ENCODE measurements around the gene SFXN3.

Gene SFXN3

GRCh38 chr10:101054351-101054750 lies 23.3 kb downstream of the SFXN3 start:
- Histone ChIP-seq H3K4me2 (ENCODE audit: low read length) (no peak overlapping the region), H3K9me2 (replicated peaks; ENCODE audit: control insufficient read depth, low read length) (no peaks in the 10 kb centered on the region), H3K4me1 (ENCODE audit: control insufficient read depth, low read length) (peaks cover 52% of the 10 kb centered on the region), H3K4me3 (ENCODE audit: low read length) (no peak overlapping the region), H3K36me3 (ENCODE audit: control insufficient read depth, low read length) (peaks cover 41% of the 10 kb centered on the region), H3K9me3 (ENCODE audit: control insufficient read depth, insufficient read depth, low read length) (no peaks in the 10 kb centered on the region), H4K20me1 (ENCODE audit: control insufficient read depth, insufficient read depth, low read depth, low read length) (peaks cover 10% of the 10 kb centered on the region; the same call in 1 of the 2 replicates), H3K27ac (ENCODE audit: low read depth, low read length) (no peak overlapping the region), H3K27me3 (ENCODE audit: control insufficient read depth, low read length) (no peaks in the 10 kb centered on the region), H3F3A (ENCODE audit: control insufficient read depth, insufficient read depth) (peaks cover 5% of the 10 kb centered on the region; the same call in 1 of the 2 replicates), H3K79me2 (ENCODE audit: control insufficient read depth, low read length) (peaks cover 60% of the 10 kb centered on the region)
- TF ChIP-seq CTCF (IDR thresholded peaks at IDR 0.05; ENCODE audit: low read depth, low read length, poor library complexity, severe bottlenecking) (no peak), EZH2phosphoT487 (IDR thresholded peaks at IDR 0.05; ENCODE audit: borderline replicate concordance, low read length) (no peak)

GRCh38 chr10:101054876-101055275 lies 23.8 kb downstream of the SFXN3 start:
- Histone ChIP-seq H3K4me1 (ENCODE audit: control insufficient read depth, low read length) (peaks cover 55% of the 10 kb centered on the region), H3K9me2 (replicated peaks; ENCODE audit: control insufficient read depth, low read length) (no peaks in the 10 kb centered on the region), H3K27me3 (ENCODE audit: control insufficient read depth, low read length) (no peaks in the 10 kb centered on the region), H3K27ac (ENCODE audit: low read depth, low read length) (no peak overlapping the region), H3K36me3 (ENCODE audit: control insufficient read depth, low read length) (peaks cover 45% of the 10 kb centered on the region), H3K4me2 (ENCODE audit: low read length) (no peak overlapping the region), H4K20me1 (ENCODE audit: control insufficient read depth, insufficient read depth, low read depth, low read length) (peaks cover 11% of the 10 kb centered on the region; the same call in 1 of the 2 replicates), H3K9me3 (ENCODE audit: control insufficient read depth, insufficient read depth, low read length) (no peaks in the 10 kb centered on the region), H3K4me3 (ENCODE audit: low read length) (no peak overlapping the region), H3F3A (ENCODE audit: control insufficient read depth, insufficient read depth) (peaks cover 5% of the 10 kb centered on the region; the same call in 1 of the 2 replicates), H3K79me2 (ENCODE audit: control insufficient read depth, low read length) (peaks cover 65% of the 10 kb centered on the region)
- no peak for TF ChIP-seq EZH2phosphoT487 (IDR thresholded peaks at IDR 0.05; ENCODE audit: borderline replicate concordance, low read length)
- TF ChIP-seq CTCF (IDR thresholded peaks at IDR 0.05; ENCODE audit: low read depth, low read length, poor library complexity, severe bottlenecking) = no peak

- no peak overlapping the region for H3K4me3 ChIP-seq (ENCODE audit: low read length)
- TF ChIP-seq CTCF (IDR thresholded peaks at IDR 0.05; ENCODE audit: low read depth, low read length, poor library complexity, severe bottlenecking) (peak; percentile 59), EZH2phosphoT487 (IDR thresholded peaks at IDR 0.05; ENCODE audit: borderline replicate concordance, low read length) (no peak)
- peaks cover 71% of the 10 kb centered on the region for H3K79me2 ChIP-seq (ENCODE audit: control insufficient read depth, low read length)
- H4K20me1 ChIP-seq (ENCODE audit: control insufficient read depth, insufficient read depth, low read depth, low read length) = peaks cover 11% of the 10 kb centered on the region; the same call in 1 of the 2 replicates
- no peaks in the 10 kb centered on the region for H3K9me2 ChIP-seq (replicated peaks; ENCODE audit: control insufficient read depth, low read length)
- no peaks in the 10 kb centered on the region for H3K27me3 ChIP-seq (ENCODE audit: control insufficient read depth, low read length)
- H3K4me1 ChIP-seq (ENCODE audit: control insufficient read depth, low read length) = peaks cover 50% of the 10 kb centered on the region
- no peaks in the 10 kb centered on the region for H3K9me3 ChIP-seq (ENCODE audit: control insufficient read depth, insufficient read depth, low read length)
- no peak overlapping the region for H3K4me2 ChIP-seq (ENCODE audit: low read length)
- H3K27ac ChIP-seq (ENCODE audit: low read depth, low read length) = no peak overlapping the region
- H3K36me3 ChIP-seq (ENCODE audit: control insufficient read depth, low read length) = peaks cover 49% of the 10 kb centered on the region
- H3F3A ChIP-seq (ENCODE audit: control insufficient read depth, insufficient read depth) = peaks cover 9% of the 10 kb centered on the region; the same call in 1 of the 2 replicates
Observed at GRCh38 chr10:101055411-101055810, 24.4 kb downstream of the SFXN3 start.

Measured in DOHH2 (cell line).